Liver (tissue), 9 donors: ENCODE measurements around the gene DDIAS. TPM values are rescaled to one million over a fixed set of nuclear protein-coding genes. Genes with fewer than 3 reads are reported as not detected.

Experiments used
- DNase-seq: peaks from one replicate; pipeline ENCODE4 v3.0.0-alpha.2; 2017; ENCODE audit warnings: low spot score
- H3K27ac ChIP-seq, 2 donors: one replicate each; pipeline ENCODE4 v1.7.0; 2013; ENCODE audit warnings: inconsistent platforms in 2 of 2, low read length in 2 of 2, control low read depth in 1 of 2, low read depth in 1 of 2, mild to moderate bottlenecking in 1 of 2
- H3K27me3 ChIP-seq, 4 donors: one replicate each; pipeline versions ENCODE4 v1.6.1 to v1.7.0; 2013; ENCODE audit warnings: low read length in 3 of 4, inconsistent platforms in 1 of 4, mild to moderate bottlenecking in 1 of 4, moderate library complexity in 1 of 4; ENCODE audit not compliant: control insufficient read depth in 4 of 4, insufficient read depth in 4 of 4
- H3K36me3 ChIP-seq, 4 donors: one replicate each; pipeline versions ENCODE4 v1.6.1 to v1.7.0; 2013; ENCODE audit warnings: low read length in 3 of 4, mild to moderate bottlenecking in 3 of 4, low read depth in 1 of 4, moderate library complexity in 1 of 4; ENCODE audit not compliant: control insufficient read depth in 4 of 4, insufficient read depth in 3 of 4
- H3K4me1 ChIP-seq, 4 donors: one replicate each; pipeline versions ENCODE4 v1.6.1 to v1.7.0; 2013; ENCODE audit warnings: low read length in 3 of 4, mild to moderate bottlenecking in 3 of 4, moderate library complexity in 1 of 4; ENCODE audit not compliant: control insufficient read depth in 4 of 4, insufficient read depth in 4 of 4
- H3K4me3 ChIP-seq, 3 donors: one replicate each; pipeline versions ENCODE4 v1.6.1 to v1.7.0; 2013; ENCODE audit warnings: low read length in 3 of 3, control low read depth in 1 of 3, low read depth in 1 of 3, mild to moderate bottlenecking in 1 of 3
- H3K9ac ChIP-seq, 2 donors: one replicate each; pipeline ENCODE4 v1.7.0; 2013; ENCODE audit warnings: low read length in 2 of 2, mild to moderate bottlenecking in 2 of 2, moderate library complexity in 2 of 2, control low read depth in 1 of 2, low read depth in 1 of 2
- H3K9me3 ChIP-seq, 4 donors: one replicate each; pipeline versions ENCODE4 v1.6.1 to v1.7.0; 2013; ENCODE audit warnings: low read length in 3 of 4; ENCODE audit not compliant: control insufficient read depth in 4 of 4
- EGR1 ChIP-seq, 2 donors: IDR thresholded peaks; 2 replicates each; pipeline ENCODE4 v1.6.1; 2016 to 2018; ENCODE audit warnings: antibody characterized with exemption in 2 of 2, low read depth in 2 of 2
- FOXA1 ChIP-seq: IDR thresholded peaks from 2 replicates; pipeline ENCODE4 v1.6.1; 2016; ENCODE audit warnings: antibody characterized with exemption
- FOXA2 ChIP-seq: IDR thresholded peaks from 2 replicates; pipeline ENCODE4 v1.6.1; 2016; ENCODE audit warnings: antibody characterized with exemption
- HNF4A ChIP-seq, 2 donors: conservative IDR thresholded peaks; 2 replicates each; pipeline ENCODE4 v1.6.1; 2016; ENCODE audit warnings: antibody characterized with exemption in 2 of 2, mild to moderate bottlenecking in 2 of 2
- HNF4G ChIP-seq: IDR thresholded peaks from 2 replicates; pipeline ENCODE4 v1.6.1; 2016; ENCODE audit warnings: antibody characterized with exemption
- JUND ChIP-seq, 2 donors: IDR thresholded peaks; 2 replicates each; pipeline ENCODE4 v1.6.1; 2016; ENCODE audit warnings: antibody characterized with exemption in 2 of 2
- MAX ChIP-seq: IDR thresholded peaks from 2 replicates; pipeline ENCODE4 v1.6.1; 2016; ENCODE audit warnings: antibody characterized with exemption
- NR2F2 ChIP-seq: IDR thresholded peaks from 2 replicates; pipeline ENCODE4 v1.6.1; 2016; ENCODE audit warnings: antibody characterized with exemption
- RXRA ChIP-seq, 2 donors: IDR thresholded peaks; 2 replicates each; pipeline ENCODE4 v1.6.1; 2017 to 2018; ENCODE audit warnings: antibody characterized with exemption in 2 of 2, mild to moderate bottlenecking in 1 of 2
- SP1 ChIP-seq: IDR thresholded peaks from 2 replicates; pipeline ENCODE4 v1.6.1; 2018; ENCODE audit warnings: antibody characterized with exemption, mild to moderate bottlenecking
- TAF1 ChIP-seq: conservative IDR thresholded peaks from 2 replicates; pipeline ENCODE4 v1.6.1; 2016; ENCODE audit warnings: antibody characterized with exemption, mild to moderate bottlenecking
- YY1 ChIP-seq: IDR thresholded peaks from 2 replicates; pipeline ENCODE4 v1.6.1; 2016; ENCODE audit warnings: antibody characterized with exemption, mild to moderate bottlenecking
- WGBS: extraction: QIAGEN DNeasy Blood & Tissue Kit; methylation state at CpG from one replicate; pipeline ENCODE4 v1.1.7; 2013; 5-methylcytosine and 5-hydroxymethylcytosine counted together
- polyA plus RNA-seq, 2 donors: library from polyadenylated mRNA; stranded (reverse) in 1 of 2; unstranded in 1 of 2; fragments of 200-250 nt in 1 of 2; fragments of >200 nt in 1 of 2; fragmentation: Nextera tagmentation in 1 of 2; extraction: Ambion mirVana in 1 of 2; gene quantifications; one replicate each; pipeline versions ENCODE4 v1.2.1 to v1.2.3, GENCODE V29; 2013 to 2015
- total RNA-seq, 2 donors: library from RNA; depleted of rRNA; stranded (reverse); fragments of >200 nt; gene quantifications; one replicate each; pipeline ENCODE4 v1.2.3, GENCODE V29; 2014
- TF ChIP-seq, protein P1 (sequence below): IDR thresholded peaks from 2 replicates; pipeline ENCODE4 v1.6.1; 2016; ENCODE audit warnings: antibody characterized with exemption
- TF ChIP-seq, protein P2 (sequence below): IDR thresholded peaks from 2 replicates; pipeline ENCODE4 v1.6.1; 2016; ENCODE audit warnings: antibody characterized with exemption, mild to moderate bottlenecking
- TF ChIP-seq, protein P3 (sequence below): IDR thresholded peaks from 2 replicates; pipeline ENCODE4 v1.6.1; 2016; ENCODE audit warnings: antibody characterized with exemption
- TF ChIP-seq, protein P4 (sequence below): fragments of 150-350 bp; IDR thresholded peaks from 2 replicates; pipeline ENCODE4 v1.5.1; 2017; ENCODE audit warnings: improper control_type of control experiment, low read depth, low read length; ENCODE audit not compliant: missing input control
- donor health status: healthy.
- donor health status: healthy.
- donor health status: healthy.
- donor health status: healthy.
- donor health status: healthy.

The DDIAS gene
- total and polyA plus RNA-seq, 4 donors: 0.25 to 8.4 (median 0.47) TPM

- Histone ChIP-seq H3K36me3 (peaks cover 0 to 2% (median 0%) of the 10 kb centered on the region in 4 donors), H3K4me1 (no peaks in the 10 kb centered on the region), H3K9me3 (no peaks in the 10 kb centered on the region), H3K27ac (no peak overlapping the region), H3K4me3 (no peak overlapping the region), H3K9ac (no peak overlapping the region), H3K27me3 (no peaks in the 10 kb centered on the region)
- WGBS: 71% methylated on average over 6 of the region's 6 CpGs
- no peak for DNase-seq
- TF ChIP-seq, protein P1, sequence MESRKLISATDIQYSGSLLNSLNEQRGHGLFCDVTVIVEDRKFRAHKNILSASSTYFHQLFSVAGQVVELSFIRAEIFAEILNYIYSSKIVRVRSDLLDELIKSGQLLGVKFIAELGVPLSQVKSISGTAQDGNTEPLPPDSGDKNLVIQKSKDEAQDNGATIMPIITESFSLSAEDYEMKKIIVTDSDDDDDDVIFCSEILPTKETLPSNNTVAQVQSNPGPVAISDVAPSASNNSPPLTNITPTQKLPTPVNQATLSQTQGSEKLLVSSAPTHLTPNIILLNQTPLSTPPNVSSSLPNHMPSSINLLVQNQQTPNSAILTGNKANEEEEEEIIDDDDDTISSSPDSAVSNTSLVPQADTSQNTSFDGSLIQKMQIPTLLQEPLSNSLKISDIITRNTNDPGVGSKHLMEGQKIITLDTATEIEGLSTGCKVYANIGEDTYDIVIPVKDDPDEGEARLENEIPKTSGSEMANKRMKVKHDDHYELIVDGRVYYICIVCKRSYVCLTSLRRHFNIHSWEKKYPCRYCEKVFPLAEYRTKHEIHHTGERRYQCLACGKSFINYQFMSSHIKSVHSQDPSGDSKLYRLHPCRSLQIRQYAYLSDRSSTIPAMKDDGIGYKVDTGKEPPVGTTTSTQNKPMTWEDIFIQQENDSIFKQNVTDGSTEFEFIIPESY: no peak
- TF ChIP-seq HNF4G: no peak
- TF ChIP-seq, protein P2, sequence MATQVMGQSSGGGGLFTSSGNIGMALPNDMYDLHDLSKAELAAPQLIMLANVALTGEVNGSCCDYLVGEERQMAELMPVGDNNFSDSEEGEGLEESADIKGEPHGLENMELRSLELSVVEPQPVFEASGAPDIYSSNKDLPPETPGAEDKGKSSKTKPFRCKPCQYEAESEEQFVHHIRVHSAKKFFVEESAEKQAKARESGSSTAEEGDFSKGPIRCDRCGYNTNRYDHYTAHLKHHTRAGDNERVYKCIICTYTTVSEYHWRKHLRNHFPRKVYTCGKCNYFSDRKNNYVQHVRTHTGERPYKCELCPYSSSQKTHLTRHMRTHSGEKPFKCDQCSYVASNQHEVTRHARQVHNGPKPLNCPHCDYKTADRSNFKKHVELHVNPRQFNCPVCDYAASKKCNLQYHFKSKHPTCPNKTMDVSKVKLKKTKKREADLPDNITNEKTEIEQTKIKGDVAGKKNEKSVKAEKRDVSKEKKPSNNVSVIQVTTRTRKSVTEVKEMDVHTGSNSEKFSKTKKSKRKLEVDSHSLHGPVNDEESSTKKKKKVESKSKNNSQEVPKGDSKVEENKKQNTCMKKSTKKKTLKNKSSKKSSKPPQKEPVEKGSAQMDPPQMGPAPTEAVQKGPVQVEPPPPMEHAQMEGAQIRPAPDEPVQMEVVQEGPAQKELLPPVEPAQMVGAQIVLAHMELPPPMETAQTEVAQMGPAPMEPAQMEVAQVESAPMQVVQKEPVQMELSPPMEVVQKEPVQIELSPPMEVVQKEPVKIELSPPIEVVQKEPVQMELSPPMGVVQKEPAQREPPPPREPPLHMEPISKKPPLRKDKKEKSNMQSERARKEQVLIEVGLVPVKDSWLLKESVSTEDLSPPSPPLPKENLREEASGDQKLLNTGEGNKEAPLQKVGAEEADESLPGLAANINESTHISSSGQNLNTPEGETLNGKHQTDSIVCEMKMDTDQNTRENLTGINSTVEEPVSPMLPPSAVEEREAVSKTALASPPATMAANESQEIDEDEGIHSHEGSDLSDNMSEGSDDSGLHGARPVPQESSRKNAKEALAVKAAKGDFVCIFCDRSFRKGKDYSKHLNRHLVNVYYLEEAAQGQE: no peak
- TF ChIP-seq SP1: no peak
- TF ChIP-seq, protein P3, sequence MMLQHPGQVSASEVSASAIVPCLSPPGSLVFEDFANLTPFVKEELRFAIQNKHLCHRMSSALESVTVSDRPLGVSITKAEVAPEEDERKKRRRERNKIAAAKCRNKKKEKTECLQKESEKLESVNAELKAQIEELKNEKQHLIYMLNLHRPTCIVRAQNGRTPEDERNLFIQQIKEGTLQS: no peak
- TF ChIP-seq, protein P4, sequence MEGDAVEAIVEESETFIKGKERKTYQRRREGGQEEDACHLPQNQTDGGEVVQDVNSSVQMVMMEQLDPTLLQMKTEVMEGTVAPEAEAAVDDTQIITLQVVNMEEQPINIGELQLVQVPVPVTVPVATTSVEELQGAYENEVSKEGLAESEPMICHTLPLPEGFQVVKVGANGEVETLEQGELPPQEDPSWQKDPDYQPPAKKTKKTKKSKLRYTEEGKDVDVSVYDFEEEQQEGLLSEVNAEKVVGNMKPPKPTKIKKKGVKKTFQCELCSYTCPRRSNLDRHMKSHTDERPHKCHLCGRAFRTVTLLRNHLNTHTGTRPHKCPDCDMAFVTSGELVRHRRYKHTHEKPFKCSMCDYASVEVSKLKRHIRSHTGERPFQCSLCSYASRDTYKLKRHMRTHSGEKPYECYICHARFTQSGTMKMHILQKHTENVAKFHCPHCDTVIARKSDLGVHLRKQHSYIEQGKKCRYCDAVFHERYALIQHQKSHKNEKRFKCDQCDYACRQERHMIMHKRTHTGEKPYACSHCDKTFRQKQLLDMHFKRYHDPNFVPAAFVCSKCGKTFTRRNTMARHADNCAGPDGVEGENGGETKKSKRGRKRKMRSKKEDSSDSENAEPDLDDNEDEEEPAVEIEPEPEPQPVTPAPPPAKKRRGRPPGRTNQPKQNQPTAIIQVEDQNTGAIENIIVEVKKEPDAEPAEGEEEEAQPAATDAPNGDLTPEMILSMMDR: no peak
- no peak for TF ChIP-seq TAF1
- no peak for TF ChIP-seq NR2F2
These were observed 12.2 kb upstream of the DDIAS start for GRCh38 chr11:82889133-82890001.

GRCh38 chr11:82890002-82890341, 11.6 kb upstream of the DDIAS start:
- no peak overlapping the region for H3K9ac ChIP-seq
- no peak overlapping the region for H3K27ac ChIP-seq
- no peaks in the 10 kb centered on the region for H3K4me1 ChIP-seq
- no peak for DNase-seq
- no peak overlapping the region for H3K4me3 ChIP-seq
- H3K27me3 ChIP-seq: no peaks in the 10 kb centered on the region
- WGBS: 83% methylated on average over 1 of the region's 1 CpG
- no peaks in the 10 kb centered on the region for H3K9me3 ChIP-seq
- H3K36me3 ChIP-seq: peaks cover 0 to 2% (median 0%) of the 10 kb centered on the region in 4 donors
- no peak for TF ChIP-seq TAF1
- TF ChIP-seq FOXA1: no peak
- no peak for TF ChIP-seq YY1
- no peak for TF ChIP-seq HNF4A (conservative IDR thresholded peaks at IDR 0.05)
- TF ChIP-seq, protein P2: no peak
- no peak for TF ChIP-seq NR2F2
- no peak for TF ChIP-seq FOXA2
- TF ChIP-seq, protein P4: no peak
- no peak for TF ChIP-seq EGR1 (IDR thresholded peaks at IDR 0.05; ENCODE audit: low read depth in 2 of 2)
- TF ChIP-seq JUND (IDR thresholded peaks at IDR 0.05): no peak
- TF ChIP-seq RXRA (IDR thresholded peaks at IDR 0.05): no peak
- TF ChIP-seq, protein P3: no peak
- TF ChIP-seq MAX: no peak
